Coronary artery (tissue), 2 donors: ENCODE measurements around the gene CDS1.

Experiments used
- DNase-seq: peaks from one replicate; pipeline ENCODE4 v3.0.0-alpha.2; 2017; ENCODE audit warnings: low spot score
- H3K27ac ChIP-seq, 2 donors: fragments of 200-600 bp; sonication (generic); one replicate each; pipeline ENCODE4 v1.5.1; 2016 to 2019
- H3K4me3 ChIP-seq: fragments of 200-600 bp; sonication (generic); 2 replicates; pipeline ENCODE4 v1.5.1; 2016; ENCODE audit warnings: mild to moderate bottlenecking, moderate library complexity
- TF ChIP-seq, protein P1 (sequence below): fragments of 200-600 bp; sonication (generic); IDR thresholded peaks from one replicate; pipeline ENCODE4 v1.5.1; 2019; ENCODE audit warnings: antibody characterized with exemption

The CDS1 gene

DNA sequence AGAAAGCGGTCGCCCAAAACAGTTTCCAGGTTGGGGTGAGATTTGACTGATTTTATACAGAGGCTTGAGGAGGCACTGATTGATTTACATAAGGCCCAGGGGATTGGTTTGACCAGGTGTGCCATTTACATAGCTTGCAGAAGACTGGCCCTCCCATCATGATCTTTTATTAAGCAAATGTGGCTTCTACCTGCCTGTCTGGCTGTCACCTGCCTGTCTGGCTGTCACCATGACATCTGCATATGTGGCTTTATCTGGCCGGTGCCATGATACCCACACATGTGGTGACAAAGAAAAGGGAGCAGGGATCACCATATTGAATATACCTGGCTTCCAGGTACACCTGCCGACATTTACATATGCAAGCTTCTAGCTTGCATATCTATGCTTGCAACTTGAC lies 17.0 kb upstream of the CDS1 start:
- DNase-seq, result no peak
- TF ChIP-seq, protein P1, sequence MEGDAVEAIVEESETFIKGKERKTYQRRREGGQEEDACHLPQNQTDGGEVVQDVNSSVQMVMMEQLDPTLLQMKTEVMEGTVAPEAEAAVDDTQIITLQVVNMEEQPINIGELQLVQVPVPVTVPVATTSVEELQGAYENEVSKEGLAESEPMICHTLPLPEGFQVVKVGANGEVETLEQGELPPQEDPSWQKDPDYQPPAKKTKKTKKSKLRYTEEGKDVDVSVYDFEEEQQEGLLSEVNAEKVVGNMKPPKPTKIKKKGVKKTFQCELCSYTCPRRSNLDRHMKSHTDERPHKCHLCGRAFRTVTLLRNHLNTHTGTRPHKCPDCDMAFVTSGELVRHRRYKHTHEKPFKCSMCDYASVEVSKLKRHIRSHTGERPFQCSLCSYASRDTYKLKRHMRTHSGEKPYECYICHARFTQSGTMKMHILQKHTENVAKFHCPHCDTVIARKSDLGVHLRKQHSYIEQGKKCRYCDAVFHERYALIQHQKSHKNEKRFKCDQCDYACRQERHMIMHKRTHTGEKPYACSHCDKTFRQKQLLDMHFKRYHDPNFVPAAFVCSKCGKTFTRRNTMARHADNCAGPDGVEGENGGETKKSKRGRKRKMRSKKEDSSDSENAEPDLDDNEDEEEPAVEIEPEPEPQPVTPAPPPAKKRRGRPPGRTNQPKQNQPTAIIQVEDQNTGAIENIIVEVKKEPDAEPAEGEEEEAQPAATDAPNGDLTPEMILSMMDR, result no peak
- Histone ChIP-seq H3K27ac (no peak overlapping the region), H3K4me3 (no peak overlapping the region)

DNA sequence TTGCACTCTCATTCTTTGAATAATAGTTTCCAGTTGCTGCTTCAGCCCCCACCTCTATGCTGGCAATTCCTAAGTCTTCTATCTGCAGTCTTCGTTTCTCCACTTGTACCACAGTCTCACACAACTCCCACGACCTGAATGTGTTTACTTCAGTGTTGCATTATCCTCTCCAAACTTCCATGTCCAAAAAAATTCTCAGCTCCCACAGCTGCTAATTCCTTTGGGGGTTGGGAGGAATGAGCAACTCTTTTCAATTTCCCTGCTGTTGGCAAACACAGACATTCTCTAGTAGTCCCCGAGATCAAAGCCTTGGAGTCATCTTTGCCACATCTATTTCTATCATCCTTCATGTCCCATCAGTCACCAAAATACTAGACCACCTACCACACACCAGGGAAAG lies 14.4 kb upstream of the CDS1 start:
- no peak for DNase-seq
- Histone ChIP-seq H3K4me3 (no peak overlapping the region), H3K27ac (no peak overlapping the region)
- TF ChIP-seq, protein P1, result no peak

DNA sequence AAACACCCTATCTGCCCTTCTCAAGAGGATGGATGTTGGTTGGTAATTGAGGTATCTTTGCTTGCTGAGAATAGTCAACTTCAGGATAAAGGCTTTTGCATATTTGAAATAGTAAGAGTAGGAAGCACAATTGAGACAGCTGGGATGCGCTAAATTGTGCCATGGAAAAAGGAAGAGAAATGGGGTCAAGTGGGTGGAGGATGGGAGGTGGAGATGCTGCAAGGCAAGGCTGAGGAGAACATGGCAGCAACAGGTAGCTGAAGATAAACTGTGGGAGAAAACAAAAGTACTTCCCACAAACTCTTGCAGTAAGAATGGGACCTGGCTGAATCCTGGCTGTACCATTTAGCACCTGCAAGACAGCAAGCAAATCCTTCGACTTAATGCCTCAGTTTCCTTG lies 13.9 kb upstream of the CDS1 start:
- no peak overlapping the region for H3K27ac ChIP-seq
- H3K4me3 ChIP-seq, result no peak overlapping the region
- DNase-seq, result no peak
- TF ChIP-seq, protein P1, result no peak

DNA sequence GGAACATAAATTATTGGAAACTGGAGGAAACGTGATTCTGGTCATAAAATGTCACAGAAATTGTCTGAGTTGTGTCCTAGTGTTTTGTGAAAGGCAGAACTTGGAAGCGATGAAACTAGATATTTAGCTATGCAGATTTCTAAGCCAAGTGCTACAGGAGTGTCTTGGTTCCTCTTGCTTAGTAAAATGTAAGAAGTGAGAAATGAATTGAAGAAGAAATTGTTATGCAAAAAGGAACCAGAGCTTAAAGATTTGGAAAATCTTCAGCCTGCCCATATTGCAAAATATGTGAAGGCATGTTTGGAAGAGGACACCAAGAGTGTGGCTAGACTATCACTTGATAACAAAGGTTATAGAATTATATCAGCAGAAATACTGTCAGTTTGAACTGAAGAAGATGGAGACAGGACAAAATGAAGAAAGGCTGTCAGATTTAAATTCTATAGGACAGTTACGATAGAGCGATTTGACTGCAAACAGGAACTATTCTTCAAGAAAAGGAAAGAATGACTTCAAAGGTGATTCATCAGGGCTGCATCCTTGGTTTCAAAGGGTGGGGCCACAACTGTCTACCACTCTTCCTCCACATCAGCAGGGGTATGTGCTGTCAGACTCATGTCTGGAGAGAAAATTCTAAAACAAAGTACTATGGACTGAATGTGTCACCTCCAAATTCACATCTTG lies 9.4 kb upstream of the CDS1 start:
- Histone ChIP-seq H3K27ac (no peak overlapping the region), H3K4me3 (no peak overlapping the region)
- DNase-seq, result no peak
- TF ChIP-seq, protein P1, result no peak

DNA sequence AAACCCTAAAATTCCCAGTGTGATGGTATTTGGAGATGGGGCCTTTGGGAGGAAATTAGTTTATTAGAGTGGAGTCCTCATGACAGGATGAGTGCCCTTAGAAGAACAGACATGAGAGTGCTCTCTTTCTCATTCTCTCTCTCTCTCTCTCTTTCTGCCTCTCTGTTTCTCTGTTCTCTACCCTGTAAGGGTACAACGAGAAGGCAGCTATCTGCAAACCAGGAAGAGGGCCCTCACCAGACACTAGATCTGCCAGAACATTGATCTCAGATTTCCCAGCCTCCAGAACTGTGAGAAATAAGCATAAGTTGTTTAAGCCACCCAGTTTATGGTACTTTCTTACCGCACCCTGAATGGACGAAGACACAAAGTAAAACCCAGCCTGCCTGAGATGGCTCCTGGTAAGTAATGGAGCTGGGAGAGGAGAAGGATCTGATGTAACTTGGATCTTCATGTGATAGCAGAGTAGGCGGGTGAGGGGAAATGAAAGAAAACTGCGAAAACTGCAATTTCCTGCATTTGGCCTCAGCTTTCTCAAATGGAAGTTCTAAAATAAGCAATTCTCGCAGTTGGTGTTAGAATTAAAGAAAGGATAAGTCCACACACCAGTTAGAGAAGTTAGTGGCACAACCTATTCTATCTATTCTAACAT lies 8.7 kb upstream of the CDS1 start:
- DNase-seq, result no peak
- TF ChIP-seq, protein P1, result no peak
- Histone ChIP-seq H3K27ac (no peak overlapping the region), H3K4me3 (no peak overlapping the region)

DNA sequence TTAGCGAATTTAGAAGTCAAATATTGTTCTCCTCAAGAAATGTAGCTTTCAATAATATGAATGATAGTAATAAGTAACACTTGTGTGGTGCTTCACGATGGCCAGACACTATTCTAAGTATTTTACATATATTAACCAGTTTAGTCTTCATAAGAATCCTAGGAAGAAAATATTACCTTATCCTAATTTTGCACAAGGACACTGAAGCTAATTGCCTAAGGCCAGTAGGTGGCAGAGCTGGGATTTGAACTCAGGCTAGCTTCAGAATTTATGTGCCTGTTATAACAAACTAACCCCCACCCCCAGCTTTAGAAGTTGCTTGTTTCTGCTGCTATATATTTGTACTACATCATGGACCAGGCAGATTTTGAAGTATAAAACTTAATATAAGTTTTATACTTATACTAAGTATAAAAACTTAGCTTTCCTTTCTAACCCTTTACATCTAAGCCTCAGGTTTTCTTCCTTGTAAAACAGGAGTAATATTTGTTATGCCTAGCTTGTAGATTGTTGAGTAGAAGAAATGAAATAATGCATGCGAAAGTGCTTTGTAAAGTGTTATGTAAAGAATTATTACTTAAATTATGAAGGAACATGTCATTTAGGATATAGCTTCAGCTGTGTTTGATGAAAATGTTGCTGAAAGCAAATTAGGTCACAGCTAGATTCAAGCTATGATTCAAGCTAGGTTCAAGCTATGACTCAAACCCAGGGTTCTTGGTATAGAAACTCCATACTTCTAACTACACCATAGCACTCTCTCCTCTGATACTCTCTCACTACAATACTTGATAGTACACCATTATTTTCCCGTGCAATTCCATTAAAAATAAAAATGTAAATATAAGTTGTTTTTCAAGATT lies 4.2 kb upstream of the CDS1 start:
- TF ChIP-seq, protein P1, result peak; percentile 18
- DNase-seq, result no peak
- no peak overlapping the region for H3K4me3 ChIP-seq
- H3K27ac ChIP-seq, result no peak overlapping the region
